HG03457 (cell line): Measurements from ENCODE around the gene NOS2.
"Not testable (repeated sequence)": the region's sequence is repeated elsewhere in the genome, so short reads cannot be mapped to it uniquely, and the experiment has no call there.

Experiments
- ATAC-seq: cut with Tn5 transposase; IDR thresholded peaks from one replicate; pipeline ENCODE4 v1.9.1; 2021; ENCODE audit warnings: moderate number of reproducible peaks; ENCODE audit not compliant: unreplicated experiment

NOS2 gene

DNA sequence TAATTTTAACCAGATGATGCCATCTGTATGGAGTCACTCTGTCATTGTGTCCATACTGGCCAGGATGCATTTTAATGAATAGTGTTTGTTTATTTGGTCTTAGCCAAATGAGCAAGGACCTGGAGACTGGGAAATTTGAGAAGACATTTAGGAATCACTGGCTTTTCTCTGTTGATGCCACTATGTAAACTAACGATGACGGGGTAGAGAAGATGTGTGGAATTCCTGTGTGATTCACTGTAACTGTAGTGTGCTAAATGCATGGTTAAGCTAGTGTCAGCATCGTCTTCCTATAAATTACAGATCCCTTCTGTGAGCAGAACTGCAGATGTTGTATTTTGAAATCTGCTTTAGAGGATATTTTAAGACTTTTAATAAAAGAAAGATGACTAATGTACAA is 66.6 kb downstream of the NOS2 start:
- ATAC-seq, result no peak

DNA sequence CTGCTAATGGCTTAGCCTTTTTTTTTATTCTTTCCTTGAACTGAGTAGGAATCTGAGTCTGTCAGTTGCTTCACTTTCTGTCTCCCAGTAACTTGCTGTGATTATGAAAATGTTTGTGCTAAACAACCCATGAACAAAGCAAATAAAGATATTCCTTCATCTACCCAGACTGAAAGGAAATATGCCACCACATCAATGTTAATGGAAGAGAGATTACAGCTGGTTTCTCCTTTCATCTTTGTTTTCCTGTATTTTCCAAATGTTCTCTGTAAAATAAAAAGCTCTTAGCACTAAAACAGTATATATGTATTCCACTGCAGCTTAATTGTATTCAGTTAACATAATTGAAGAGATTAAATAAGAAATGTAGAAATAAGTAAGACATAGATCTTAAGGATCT is 67.6 kb downstream of the NOS2 start:
- ATAC-seq, result not testable (repeated sequence)

DNA sequence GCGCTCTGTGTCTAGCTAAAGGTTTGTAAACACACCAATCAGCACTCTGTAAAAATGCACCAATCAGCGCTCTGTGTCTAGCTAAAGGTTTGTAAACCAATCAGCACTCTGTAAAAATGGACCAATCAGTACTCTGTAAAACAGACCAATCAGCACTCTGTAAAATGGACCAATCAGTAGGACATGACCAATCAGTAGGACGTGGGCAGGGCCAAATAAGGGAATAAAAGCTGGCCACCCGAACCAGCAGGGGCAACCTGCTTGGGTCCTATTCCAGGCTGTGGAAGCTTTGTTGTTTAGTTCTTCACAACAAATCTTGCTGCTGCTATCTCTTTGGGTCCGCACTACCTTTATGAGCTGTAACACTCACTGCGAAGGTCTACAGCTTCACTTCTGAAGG is 74.3 kb downstream of the NOS2 start:
- ATAC-seq, result not testable (repeated sequence)

DNA sequence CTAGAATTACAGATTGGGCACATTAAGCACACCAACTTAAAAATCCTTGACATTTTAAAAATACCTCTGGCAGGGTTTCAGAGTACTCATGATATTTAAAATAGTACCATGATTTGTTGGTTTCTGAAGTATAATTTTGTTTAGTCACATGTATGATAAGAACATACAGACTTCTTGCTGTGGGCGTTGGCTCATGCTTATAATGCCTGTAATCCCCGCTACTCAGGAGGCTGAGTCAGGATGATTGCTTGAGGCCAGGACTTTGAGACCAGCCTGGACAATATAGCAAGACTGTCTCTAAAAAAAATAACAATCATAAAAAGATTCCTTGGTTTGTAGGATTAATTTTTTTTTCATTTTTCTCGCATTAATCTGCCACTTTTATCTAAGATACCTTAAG is 78.5 kb downstream of the NOS2 start:
- ATAC-seq, result no peak
